ENCODE measurements around the gene TRMT112. TPM values are rescaled to one million over a fixed set of nuclear protein-coding genes. Genes with fewer than 3 reads are reported as not detected.

TRMT112 gene
- total and polyA plus RNA-seq, 2 experiments from 2014 or later = 210 to 292 TPM

- Histone ChIP-seq H3K27me3 (peaks cover 79% of the 10 kb centered on the region), H3K4me3 (peak overlapping the region; percentile 23), H3K4me2 (peak overlapping the region; percentile 89), H3K36me3 (replicated peaks; ENCODE audit: insufficient read depth, low read depth) (no peaks in the 10 kb centered on the region), H2AFZ (no peak overlapping the region), H4K20me1 (ENCODE audit: insufficient read depth, poor library complexity, severe bottlenecking) (no peaks in the 10 kb centered on the region), H3K9me2 (replicated peaks; ENCODE audit: insufficient read depth) (no peaks in the 10 kb centered on the region), H3K9me3 (ENCODE audit: low read depth) (no peaks in the 10 kb centered on the region), H3K79me2 (no peaks in the 10 kb centered on the region), H3K4me1 (ENCODE audit: insufficient read depth) (peaks cover 4% of the 10 kb centered on the region), H3K27ac (no peak overlapping the region)
- peak; percentile 40 for TF ChIP-seq EZH2phosphoT487 (IDR thresholded peaks at IDR 0.05; ENCODE audit: low read depth, severe bottlenecking, unreplicated experiment)
- TF ChIP-seq CTCF (IDR thresholded peaks at IDR 0.05; ENCODE audit: poor library complexity) = no peak
- 59% methylated on average over 25 of the region's 42 CpGs for WGBS (ENCODE audit: low lambda C conversion rate, missing lambda C conversion rate)
- DNase-seq (ENCODE audit: low spot score) = no peak
Observed at GRCh38 chr11:64292460-64293254, 24.7 kb downstream of the TRMT112 start.

GRCh38 chr11:64291752-64292459 is 25.5 kb downstream of the TRMT112 start:
- no peak for DNase-seq (ENCODE audit: low spot score)
- H3K79me2 ChIP-seq = no peaks in the 10 kb centered on the region
- 6% methylated on average over 21 of the region's 96 CpGs for WGBS (ENCODE audit: low lambda C conversion rate, missing lambda C conversion rate)

GRCh38 chr11:64291262-64291751 is 26.1 kb downstream of the TRMT112 start, which contains the start of gene KCNK4:
TSS of gene KCNK4 (plus strand) at chr11:64291302. CDS start at chr11:64293019, 1,717 bp downstream.
- DNase-seq (ENCODE audit: low spot score) = no peak
- Histone ChIP-seq H3K4me1 (ENCODE audit: insufficient read depth) (peaks cover 6% of the 10 kb centered on the region), H3K79me2 (no peaks in the 10 kb centered on the region), H3K4me2 (peak within 1 kb of the TSS; percentile 89), H3K4me3 (peak within 1 kb of the TSS; percentile 23), H3K9me3 (ENCODE audit: low read depth) (no peaks in the 10 kb centered on the region), H3K9me2 (replicated peaks; ENCODE audit: insufficient read depth) (no peaks in the 10 kb centered on the region), H3K36me3 (replicated peaks; ENCODE audit: insufficient read depth, low read depth) (no peaks in the 10 kb centered on the region), H4K20me1 (ENCODE audit: insufficient read depth, poor library complexity, severe bottlenecking) (no peaks in the 10 kb centered on the region), H3K27ac (no peak within 1 kb of the TSS), H2AFZ (no peak within 1 kb of the TSS), H3K27me3 (peaks cover 66% of the 10 kb centered on the region)
- 4% methylated on average over 22 of the region's 45 CpGs for WGBS (ENCODE audit: low lambda C conversion rate, missing lambda C conversion rate)
- no peak for TF ChIP-seq EZH2phosphoT487 (IDR thresholded peaks at IDR 0.05; ENCODE audit: low read depth, severe bottlenecking, unreplicated experiment)
- TF ChIP-seq CTCF (IDR thresholded peaks at IDR 0.05; ENCODE audit: poor library complexity) = no peak
- TF ChIP-seq EZH2 (IDR thresholded peaks at IDR 0.05; ENCODE audit: borderline replicate concordance) = peak; percentile 67

More at GRCh38 chr11:64291752-64292459, 25.5 kb downstream of the TRMT112 start:
- peaks cover 4% of the 10 kb centered on the region for H3K4me1 ChIP-seq (ENCODE audit: insufficient read depth)
- no peaks in the 10 kb centered on the region for H3K9me2 ChIP-seq (replicated peaks; ENCODE audit: insufficient read depth)
- H3K4me3 ChIP-seq = peak overlapping the region; percentile 23
- H2AFZ ChIP-seq = no peak overlapping the region
- H4K20me1 ChIP-seq (ENCODE audit: insufficient read depth, poor library complexity, severe bottlenecking) = no peaks in the 10 kb centered on the region
- H3K27ac ChIP-seq = no peak overlapping the region
- TF ChIP-seq CTCF (IDR thresholded peaks at IDR 0.05; ENCODE audit: poor library complexity) (no peak), EZH2 (IDR thresholded peaks at IDR 0.05; ENCODE audit: borderline replicate concordance) (peak; percentile 36), EZH2phosphoT487 (IDR thresholded peaks at IDR 0.05; ENCODE audit: low read depth, severe bottlenecking, unreplicated experiment) (peak; percentile 39)
- H3K36me3 ChIP-seq (replicated peaks; ENCODE audit: insufficient read depth, low read depth) = no peaks in the 10 kb centered on the region
- H3K4me2 ChIP-seq = peak overlapping the region; percentile 89
- H3K9me3 ChIP-seq (ENCODE audit: low read depth) = no peaks in the 10 kb centered on the region
- H3K27me3 ChIP-seq = peaks cover 72% of the 10 kb centered on the region
